GM19438 (cell line): Measurements from ENCODE around the gene GSC.
"Not testable (repeated sequence)": the region's sequence is repeated elsewhere in the genome, so short reads cannot be mapped to it uniquely, and the experiment has no call there.

ENCODE experiments used
- ATAC-seq: cut with Tn5 transposase; IDR thresholded peaks from one replicate; pipeline ENCODE4 v1.9.1; 2021; ENCODE audit warnings: low read depth; ENCODE audit not compliant: unreplicated experiment

GSC gene

GRCh38 chr14:94769391-94770250, at the start of gene GSC:
Gene GSC (minus strand): TSS chr14:94770113. CDS start chr14:94770015, 98 bp downstream.
- no peak for ATAC-seq

GRCh38 chr14:94819531-94819930, 49.6 kb upstream of the GSC start:
- no peak for ATAC-seq

GRCh38 chr14:94816113-94816512, 46.2 kb upstream of the GSC start:
- ATAC-seq = no peak

- ATAC-seq = no peak
These were observed 35.9 kb upstream of the GSC start for GRCh38 chr14:94805680-94806288.

- ATAC-seq = no peak
These were observed 31.3 kb upstream of the GSC start for GRCh38 chr14:94801225-94801624.

GRCh38 chr14:94800764-94801163, 30.9 kb upstream of the GSC start:
- ATAC-seq = not testable (repeated sequence)

- ATAC-seq = no peak
These were observed 28.0 kb upstream of the GSC start for GRCh38 chr14:94797887-94798286.

GRCh38 chr14:94796278-94796677, 26.4 kb upstream of the GSC start:
- no peak for ATAC-seq

GRCh38 chr14:94795372-94795771, 25.5 kb upstream of the GSC start:
- ATAC-seq = no peak

GRCh38 chr14:94793901-94794300, 24.0 kb upstream of the GSC start:
- ATAC-seq = no peak

- no peak for ATAC-seq
These were observed 17.7 kb upstream of the GSC start for GRCh38 chr14:94787655-94788054.

GRCh38 chr14:94787092-94787491, 17.2 kb upstream of the GSC start:
- ATAC-seq = no peak

- ATAC-seq = no peak
These were observed 10.9 kb upstream of the GSC start for GRCh38 chr14:94780536-94781399.

GRCh38 chr14:94779713-94780112, 9.8 kb upstream of the GSC start:
- ATAC-seq = no peak

GRCh38 chr14:94775871-94776210, 5.9 kb upstream of the GSC start:
- ATAC-seq = no peak

GRCh38 chr14:94775091-94775870, 5.4 kb upstream of the GSC start:
- ATAC-seq = no peak

GRCh38 chr14:94774344-94775090, 4.6 kb upstream of the GSC start:
- no peak for ATAC-seq

- no peak for ATAC-seq
These were observed 3.9 kb upstream of the GSC start for GRCh38 chr14:94773655-94774343.

GRCh38 chr14:94773061-94773648, 3.2 kb upstream of the GSC start:
- no peak for ATAC-seq
